Measurements from ENCODE around the gene DCBLD1. TPM values are rescaled to one million over a fixed set of nuclear protein-coding genes. Genes with fewer than 3 reads are reported as not detected.

DCBLD1 gene
- total RNA-seq, 1 experiment from 2014 or later: 19.5 TPM

- peaks cover under 1 to 7% of the 10 kb centered on the region in 2 experiments; a peak in 2 of 4 replicates for H3K4me1 ChIP-seq (ENCODE audit: control insufficient read depth in 1 of 2, insufficient read depth in 2 of 2, low read length in 2 of 2)
- no peaks in the 10 kb centered on the region for H3K27me3 ChIP-seq (ENCODE audit: insufficient read depth, low read length)
- TF ChIP-seq JUND (IDR thresholded peaks at IDR 0.05): no peak
- peak; percentile 83 for TF ChIP-seq RAD21 (IDR thresholded peaks at IDR 0.05; ENCODE audit: low read depth)
- no peak for TF ChIP-seq EZH2 (IDR thresholded peaks at IDR 0.05)
- TF ChIP-seq SIN3A (IDR thresholded peaks at IDR 0.05; ENCODE audit: low read depth): no peak
- no peak for TF ChIP-seq EGR1 (IDR thresholded peaks at IDR 0.05; ENCODE audit: low read depth)
- TF ChIP-seq, protein P1, sequence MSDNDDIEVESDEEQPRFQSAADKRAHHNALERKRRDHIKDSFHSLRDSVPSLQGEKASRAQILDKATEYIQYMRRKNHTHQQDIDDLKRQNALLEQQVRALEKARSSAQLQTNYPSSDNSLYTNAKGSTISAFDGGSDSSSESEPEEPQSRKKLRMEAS (IDR thresholded peaks at IDR 0.05): no peak
- TF ChIP-seq, protein P2, sequence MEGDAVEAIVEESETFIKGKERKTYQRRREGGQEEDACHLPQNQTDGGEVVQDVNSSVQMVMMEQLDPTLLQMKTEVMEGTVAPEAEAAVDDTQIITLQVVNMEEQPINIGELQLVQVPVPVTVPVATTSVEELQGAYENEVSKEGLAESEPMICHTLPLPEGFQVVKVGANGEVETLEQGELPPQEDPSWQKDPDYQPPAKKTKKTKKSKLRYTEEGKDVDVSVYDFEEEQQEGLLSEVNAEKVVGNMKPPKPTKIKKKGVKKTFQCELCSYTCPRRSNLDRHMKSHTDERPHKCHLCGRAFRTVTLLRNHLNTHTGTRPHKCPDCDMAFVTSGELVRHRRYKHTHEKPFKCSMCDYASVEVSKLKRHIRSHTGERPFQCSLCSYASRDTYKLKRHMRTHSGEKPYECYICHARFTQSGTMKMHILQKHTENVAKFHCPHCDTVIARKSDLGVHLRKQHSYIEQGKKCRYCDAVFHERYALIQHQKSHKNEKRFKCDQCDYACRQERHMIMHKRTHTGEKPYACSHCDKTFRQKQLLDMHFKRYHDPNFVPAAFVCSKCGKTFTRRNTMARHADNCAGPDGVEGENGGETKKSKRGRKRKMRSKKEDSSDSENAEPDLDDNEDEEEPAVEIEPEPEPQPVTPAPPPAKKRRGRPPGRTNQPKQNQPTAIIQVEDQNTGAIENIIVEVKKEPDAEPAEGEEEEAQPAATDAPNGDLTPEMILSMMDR (IDR thresholded peaks at IDR 0.05 in 2 of 3, conservative IDR thresholded peaks at IDR 0.05 in 1 of 3; ENCODE audit: borderline replicate concordance in 1 of 3, insufficient read depth in 1 of 3, low read depth in 2 of 3, low read length in 2 of 3): peak; percentile 61 to 87 (median 77); a peak in 5 of 6 replicates
- no peak for DNase-seq (ENCODE audit: low read depth, low spot score)
- no TSS peak for BruUV-seq (replicated peaks)
- H3K9me2 ChIP-seq (ENCODE audit: insufficient read depth): no peaks in the 10 kb centered on the region
- no peak overlapping the region for H3K4me2 ChIP-seq (ENCODE audit: low read length)
- no peak overlapping the region for H3K27ac ChIP-seq (ENCODE audit: low read depth, low read length)
- H3K4me3 ChIP-seq (replicated peaks in 1 of 2; ENCODE audit: low read depth in 1 of 2, low read length in 2 of 2): no peak overlapping the region
- no peaks in the 10 kb centered on the region for H3K79me2 ChIP-seq (ENCODE audit: insufficient read depth, low read length)
- ChIA-PET RAD21 (ENCODE audit: low non-redundant PET in 1 of 2, low total read pairs in 2 of 2, uncharacterized antibody in 2 of 2, unreplicated experiment in 2 of 2) (interaction anchor here in 1 of 2 experiments (0.9 kb wide), 1 partner anchor 106 kb away, joined by 3 read pairs; no protein-coding TSS in a partner anchor), CTCF (interaction anchor here (0.8 to 2.8 kb wide), 4 partner anchors 8 to 106 kb away, joined by 3 to 21 read pairs (median 4); no protein-coding TSS in a partner anchor), POLR2A (no interaction called here)
- no peak overlapping the region for H2AFZ ChIP-seq (ENCODE audit: low read depth, low read length, poor library complexity, severe bottlenecking)
- no peak overlapping the region for H3K9ac ChIP-seq (ENCODE audit: low read length)
- H3K36me3 ChIP-seq (ENCODE audit: control insufficient read depth in 1 of 2, insufficient read depth in 2 of 2, low read length in 2 of 2): no peaks in the 10 kb centered on the region; a peak in 1 of 4 replicates
- intact Hi-C loops (cut with micrococcal nuclease): loop anchor here (1.0 to 5.0 kb wide), 4 partner anchors 77 to 271 kb away; no protein-coding TSS in a partner anchor
- ATAC-seq: peak; percentile 58
- no peaks in the 10 kb centered on the region for H3K9me3 ChIP-seq (ENCODE audit: control insufficient read depth in 1 of 2, insufficient read depth in 1 of 2, low read depth in 1 of 2, low read length in 2 of 2)
- no peaks in the 10 kb centered on the region for H4K20me1 ChIP-seq (ENCODE audit: insufficient read depth)
Measured at GRCh38 chr6:117555882-117556498, 73.5 kb downstream of the DCBLD1 start.
